ENCODE data around the gene RBM4. TPM values are rescaled to one million over a fixed set of nuclear protein-coding genes. Genes with fewer than 3 reads are reported as not detected.
"Not testable (repeated sequence)": the region's sequence is repeated elsewhere in the genome, so short reads cannot be mapped to it uniquely, and the experiment has no call there.

Gene RBM4
- total RNA-seq, 1 donor from 2014 or later = 187 TPM

DNA sequence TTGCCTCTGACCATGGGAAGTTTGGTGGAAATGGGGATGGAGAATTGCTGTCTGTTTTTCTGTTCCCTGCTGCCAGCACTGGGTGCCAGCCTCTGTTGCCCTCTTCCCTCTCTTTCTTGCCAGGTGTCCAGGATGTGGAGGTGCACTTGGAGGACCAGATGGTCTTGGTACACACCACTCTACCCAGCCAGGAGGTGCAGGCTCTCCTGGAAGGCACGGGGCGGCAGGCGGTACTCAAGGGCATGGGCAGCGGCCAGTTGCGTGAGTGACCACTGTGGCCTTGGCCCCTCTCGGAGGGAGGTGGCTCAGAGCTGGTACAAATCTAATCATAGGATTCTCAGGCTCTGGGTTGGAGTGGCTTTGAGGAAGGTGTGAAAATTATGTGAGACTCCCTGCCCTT is 39.5 kb upstream of the RBM4 start:
- Mint-ChIP-seq H3K4me3 (ENCODE audit: unreplicated experiment) (no peak overlapping the region), H3K27me3 (ENCODE audit: unreplicated experiment) (peaks cover 4% of the 10 kb centered on the region), H3K4me1 (ENCODE audit: unreplicated experiment) (peaks cover 5% of the 10 kb centered on the region), H3K36me3 (ENCODE audit: low read depth, unreplicated experiment) (peaks cover 5% of the 10 kb centered on the region), H3K27ac (ENCODE audit: unreplicated experiment) (no peak overlapping the region), H3K9me3 (ENCODE audit: unreplicated experiment) (no peaks in the 10 kb centered on the region)
- TF ChIP-seq CTCF (IDR thresholded peaks at IDR 0.05; ENCODE audit: unreplicated experiment) = no peak
- DNase-seq (ENCODE audit: low spot score) = no peak

- H3K9me3 Mint-ChIP-seq (ENCODE audit: unreplicated experiment) = no peaks in the 10 kb centered on the region
- H3K27me3 Mint-ChIP-seq (ENCODE audit: unreplicated experiment) = peaks cover 4% of the 10 kb centered on the region
- peaks cover 10% of the 10 kb centered on the region for H3K4me1 Mint-ChIP-seq (ENCODE audit: unreplicated experiment)
- peaks cover 15% of the 10 kb centered on the region for H3K36me3 Mint-ChIP-seq (ENCODE audit: low read depth, unreplicated experiment)
- no peak overlapping the region for H3K27ac Mint-ChIP-seq (ENCODE audit: unreplicated experiment)
- no peak for DNase-seq (ENCODE audit: low spot score)
- no peak for TF ChIP-seq CTCF (IDR thresholded peaks at IDR 0.05; ENCODE audit: unreplicated experiment)
- no peak overlapping the region for H3K4me3 Mint-ChIP-seq (ENCODE audit: unreplicated experiment)
Measured at GRCh38 chr11:66600219-66600618, 38.3 kb upstream of the RBM4 start.

DNA sequence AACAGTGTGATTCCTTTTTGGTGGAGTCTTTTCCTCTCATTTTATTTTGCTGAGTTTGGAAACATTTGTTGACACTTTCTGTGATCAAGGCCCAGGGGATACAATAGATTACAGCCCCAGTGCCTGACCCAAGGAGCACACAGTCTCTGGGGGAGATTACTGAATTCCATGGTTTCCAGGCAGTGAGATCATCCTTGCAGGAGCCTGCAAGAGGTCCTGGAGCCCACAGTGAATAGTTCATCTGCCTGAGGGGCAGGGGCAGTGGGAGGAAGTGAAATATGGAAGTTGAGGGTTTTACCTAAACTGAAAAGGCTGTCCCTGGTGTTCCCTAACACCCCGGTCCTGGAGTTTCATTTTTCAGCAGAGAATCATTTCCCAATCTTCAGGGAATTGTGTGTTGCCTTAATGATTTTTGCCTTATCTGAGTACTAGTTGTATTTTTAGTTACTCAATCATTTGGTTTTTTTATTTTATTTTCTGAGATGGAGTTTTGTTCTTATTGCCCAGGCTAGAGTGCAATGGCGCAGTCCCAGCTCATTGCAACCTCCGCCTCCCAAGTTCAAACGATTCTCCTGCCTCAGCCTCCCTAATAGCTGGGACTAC is 37.8 kb upstream of the RBM4 start:
- peaks cover 10% of the 10 kb centered on the region for H3K4me1 Mint-ChIP-seq (ENCODE audit: unreplicated experiment)
- no peak for TF ChIP-seq CTCF (IDR thresholded peaks at IDR 0.05; ENCODE audit: unreplicated experiment)
- H3K27ac Mint-ChIP-seq (ENCODE audit: unreplicated experiment) = no peak overlapping the region
- peaks cover 4% of the 10 kb centered on the region for H3K27me3 Mint-ChIP-seq (ENCODE audit: unreplicated experiment)
- no peak overlapping the region for H3K4me3 Mint-ChIP-seq (ENCODE audit: unreplicated experiment)
- H3K9me3 Mint-ChIP-seq (ENCODE audit: unreplicated experiment) = no peaks in the 10 kb centered on the region
- H3K36me3 Mint-ChIP-seq (ENCODE audit: low read depth, unreplicated experiment) = peaks cover 16% of the 10 kb centered on the region
- DNase-seq (ENCODE audit: low spot score) = no peak

DNA sequence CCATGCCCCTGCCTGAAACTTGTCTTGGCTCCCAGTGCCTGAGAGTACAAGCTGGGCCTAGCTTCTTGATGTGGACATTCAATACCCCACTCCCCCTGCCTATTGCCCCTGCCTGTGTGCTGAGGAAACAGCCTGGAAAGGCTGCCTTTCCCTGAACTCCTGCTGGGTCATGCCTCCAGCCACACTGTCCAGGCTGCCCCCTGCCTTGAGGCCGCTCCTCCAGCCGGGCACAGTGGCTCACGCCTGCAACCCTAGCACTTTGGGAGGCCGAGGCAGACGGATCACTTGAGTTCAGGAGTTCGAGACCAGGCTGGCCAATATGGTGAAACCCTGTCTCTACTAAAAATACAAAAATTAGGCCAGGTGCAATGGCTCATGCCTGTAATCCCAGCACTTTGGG is 35.4 kb upstream of the RBM4 start:
- peaks cover 19% of the 10 kb centered on the region for H3K36me3 Mint-ChIP-seq (ENCODE audit: low read depth, unreplicated experiment)
- peaks cover 10% of the 10 kb centered on the region for H3K4me1 Mint-ChIP-seq (ENCODE audit: unreplicated experiment)
- no peak for DNase-seq (ENCODE audit: low spot score)
- no peak overlapping the region for H3K4me3 Mint-ChIP-seq (ENCODE audit: unreplicated experiment)
- H3K9me3 Mint-ChIP-seq (ENCODE audit: unreplicated experiment) = no peaks in the 10 kb centered on the region
- H3K27ac Mint-ChIP-seq (ENCODE audit: unreplicated experiment) = no peak overlapping the region
- H3K27me3 Mint-ChIP-seq (ENCODE audit: unreplicated experiment) = peaks cover 4% of the 10 kb centered on the region
- no peak for TF ChIP-seq CTCF (IDR thresholded peaks at IDR 0.05; ENCODE audit: unreplicated experiment)

- Mint-ChIP-seq H3K4me1 (ENCODE audit: unreplicated experiment) (peaks cover 10% of the 10 kb centered on the region), H3K4me3 (ENCODE audit: unreplicated experiment) (no peak overlapping the region), H3K27me3 (ENCODE audit: unreplicated experiment) (peaks cover 4% of the 10 kb centered on the region), H3K9me3 (ENCODE audit: unreplicated experiment) (no peaks in the 10 kb centered on the region), H3K27ac (ENCODE audit: unreplicated experiment) (no peak overlapping the region), H3K36me3 (ENCODE audit: low read depth, unreplicated experiment) (peaks cover 19% of the 10 kb centered on the region)
- TF ChIP-seq CTCF (IDR thresholded peaks at IDR 0.05; ENCODE audit: unreplicated experiment) = no peak
- DNase-seq (ENCODE audit: low spot score) = no peak
Measured at GRCh38 chr11:66604155-66604554, 34.3 kb upstream of the RBM4 start.

- H3K36me3 Mint-ChIP-seq (ENCODE audit: low read depth, unreplicated experiment) = peaks cover 19% of the 10 kb centered on the region
- not testable (repeated sequence) for H3K9me3 Mint-ChIP-seq (ENCODE audit: unreplicated experiment); H3K27ac Mint-ChIP-seq (ENCODE audit: unreplicated experiment); H3K27me3 Mint-ChIP-seq (ENCODE audit: unreplicated experiment); DNase-seq (ENCODE audit: low spot score); H3K4me3 Mint-ChIP-seq (ENCODE audit: unreplicated experiment); H3K4me1 Mint-ChIP-seq (ENCODE audit: unreplicated experiment)
Measured at GRCh38 chr11:66606608-66607007, 31.9 kb upstream of the RBM4 start.
